Astrocyte of the hippocampus (primary cell): ENCODE results near the gene STXBP2.

Experiments
- DNase-seq: peaks from one replicate; pipeline ENCODE4 v3.0.0; 2011; ENCODE audit warnings: low read depth, low spot score

STXBP2 gene

DNA sequence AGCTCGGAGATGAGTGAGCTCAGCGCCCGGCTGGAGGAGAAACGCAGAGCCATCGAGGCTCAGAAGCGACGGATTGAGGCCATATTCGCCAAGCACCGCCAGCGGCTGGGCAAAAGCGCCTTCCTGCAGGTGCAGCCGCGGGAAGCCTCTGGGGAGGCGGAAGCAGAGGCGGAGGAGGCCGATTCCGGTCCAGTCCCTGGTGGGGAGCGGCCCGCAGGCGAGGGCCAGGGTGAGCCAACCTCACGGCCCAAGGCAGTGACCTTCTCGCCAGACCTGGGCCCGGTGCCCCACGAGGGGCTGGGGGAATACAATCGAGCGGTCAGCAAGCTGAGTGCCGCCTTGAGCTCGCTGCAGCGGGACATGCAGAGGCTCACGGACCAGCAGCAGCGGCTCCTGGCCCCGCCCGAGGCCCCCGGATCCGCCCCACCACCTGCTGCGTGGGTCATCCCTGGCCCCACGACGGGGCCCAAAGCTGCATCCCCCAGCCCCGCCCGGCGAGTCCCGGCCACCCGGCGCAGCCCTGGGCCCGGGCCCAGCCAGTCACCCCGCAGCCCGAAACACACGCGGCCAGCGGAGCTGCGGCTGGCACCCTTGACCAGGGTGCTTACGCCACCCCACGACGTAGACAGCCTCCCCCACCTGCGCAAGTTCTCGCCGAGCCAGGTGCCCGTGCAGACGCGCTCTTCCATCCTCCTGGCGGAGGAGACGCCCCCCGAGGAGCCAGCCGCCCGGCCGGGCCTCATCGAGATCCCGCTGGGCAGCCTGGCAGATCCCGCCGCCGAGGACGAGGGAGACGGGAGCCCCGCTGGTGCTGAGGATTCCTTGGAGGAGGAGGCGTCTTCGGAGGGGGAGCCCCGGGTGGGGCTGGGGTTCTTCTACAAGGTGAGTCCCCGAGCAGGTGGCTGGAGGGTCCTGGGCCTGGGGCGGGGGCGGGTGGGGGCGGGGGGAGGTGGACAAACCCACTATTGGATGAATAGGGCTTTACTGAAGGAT, 24.3 kb upstream of the STXBP2 start:
- no peak for DNase-seq

GRCh38 chr19:7614859-7615741, 21.8 kb upstream of the STXBP2 start:
- DNase-seq, result no peak

- DNase-seq, result no peak
These were observed 19.7 kb upstream of the STXBP2 start for GRCh38 chr19:7617172-7617571.

DNA sequence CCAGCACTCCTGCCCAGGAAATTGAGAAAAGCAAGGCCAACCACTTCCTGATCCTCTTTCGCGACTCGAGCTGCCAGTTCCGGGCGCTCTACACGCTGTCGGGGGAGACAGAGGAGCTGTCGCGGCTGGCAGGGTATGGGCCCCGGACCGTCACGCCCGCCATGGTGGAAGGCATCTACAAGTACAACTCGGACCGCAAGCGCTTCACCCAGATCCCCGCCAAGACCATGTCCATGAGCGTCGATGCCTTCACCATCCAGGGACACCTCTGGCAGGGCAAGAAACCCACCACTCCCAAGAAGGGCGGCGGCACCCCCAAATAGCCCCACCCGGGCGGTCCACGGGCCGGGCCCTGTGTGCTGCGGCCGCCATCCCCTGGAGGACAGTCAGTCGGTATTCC, 19.2 kb upstream of the STXBP2 start:
- no peak for DNase-seq

DNA sequence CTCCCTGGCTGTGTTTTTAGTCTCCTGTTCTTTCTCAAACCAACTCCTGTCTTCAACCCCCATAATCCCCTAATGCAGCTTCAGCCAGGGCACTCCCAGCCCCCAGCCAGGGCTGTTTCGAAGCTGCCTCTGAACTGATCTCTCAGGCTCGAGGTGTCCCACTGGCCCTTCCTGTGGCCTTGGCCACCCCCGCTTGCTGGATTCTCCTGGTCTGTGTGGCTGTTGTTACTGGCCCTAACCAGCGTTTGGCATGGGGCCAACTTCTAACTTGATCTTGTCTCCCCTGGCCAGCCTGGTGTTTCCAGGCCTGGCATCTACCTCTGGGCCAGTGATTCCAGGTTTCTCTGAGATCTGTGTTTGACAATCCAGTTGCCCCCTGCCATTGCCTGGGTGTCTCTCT, 18.6 kb upstream of the STXBP2 start:
- DNase-seq, result no peak

DNA sequence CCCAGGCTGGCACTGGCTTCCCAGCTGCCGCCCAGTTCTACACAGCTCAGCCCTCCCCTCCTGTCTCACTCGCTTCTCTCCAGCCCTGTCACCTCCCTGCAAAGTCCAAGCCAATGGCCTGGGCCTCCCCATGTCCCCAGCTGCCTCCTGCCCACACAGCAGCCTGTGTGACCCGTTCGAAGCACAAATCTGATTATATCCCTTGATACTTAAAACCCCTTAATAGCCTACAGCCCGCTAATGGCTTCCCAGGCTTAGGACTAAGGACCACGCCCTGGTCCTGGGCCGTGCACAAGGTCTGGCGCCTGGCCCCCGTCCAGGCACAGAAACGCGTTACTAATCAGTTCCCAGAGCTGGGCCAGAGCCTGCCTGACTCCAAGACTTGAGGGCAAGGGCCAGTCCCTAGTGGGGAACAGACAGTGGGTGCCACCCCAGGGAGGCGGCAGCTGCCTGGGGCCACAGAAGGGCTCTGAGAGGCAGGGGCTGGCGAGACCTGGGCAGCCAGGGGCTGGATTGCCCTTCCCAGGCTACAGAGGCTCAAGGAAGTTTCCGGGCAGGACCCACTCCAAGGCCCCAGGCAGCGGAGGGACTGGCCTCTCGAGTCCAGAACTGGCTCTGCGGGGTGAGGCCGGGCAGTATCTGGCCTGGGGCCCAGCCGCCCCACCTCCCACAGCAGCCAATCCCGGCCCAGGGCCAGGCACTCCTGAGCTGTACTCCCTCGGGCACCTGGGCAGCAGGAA, 18.0 kb upstream of the STXBP2 start:
- no peak for DNase-seq

- no peak for DNase-seq
These were observed 17.1 kb upstream of the STXBP2 start for GRCh38 chr19:7619671-7620441.

GRCh38 chr19:7620442-7621412, 16.2 kb upstream of the STXBP2 start:
- DNase-seq, result no peak

GRCh38 chr19:7622933-7623685, 13.8 kb upstream of the STXBP2 start:
- no peak for DNase-seq

GRCh38 chr19:7623725-7624603, 12.9 kb upstream of the STXBP2 start:
- no peak for DNase-seq

- no peak for DNase-seq
These were observed 12.1 kb upstream of the STXBP2 start for GRCh38 chr19:7624810-7625209.

- DNase-seq, result no peak
These were observed 11.0 kb upstream of the STXBP2 start for GRCh38 chr19:7625763-7626372.

DNA sequence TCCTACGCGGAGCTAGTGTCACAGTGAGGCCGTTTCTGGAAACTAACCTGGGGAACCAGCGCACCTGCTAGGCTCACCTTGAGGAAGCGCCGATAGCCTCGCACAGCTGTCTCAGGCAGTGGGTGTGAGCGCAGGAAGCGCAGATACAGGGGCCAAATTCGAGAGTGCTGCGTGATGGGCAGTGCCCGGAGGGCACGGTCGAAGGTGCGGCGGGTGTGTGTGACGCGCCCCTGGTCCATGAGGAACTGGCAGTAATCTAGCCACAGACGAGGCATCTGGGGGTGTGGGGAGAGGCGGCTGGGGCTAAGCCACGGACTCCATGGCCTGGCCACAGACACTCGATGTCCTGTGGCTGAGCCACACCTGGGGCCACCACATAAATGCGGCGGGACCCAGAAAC, 9.7 kb upstream of the STXBP2 start:
- no peak for DNase-seq

DNA sequence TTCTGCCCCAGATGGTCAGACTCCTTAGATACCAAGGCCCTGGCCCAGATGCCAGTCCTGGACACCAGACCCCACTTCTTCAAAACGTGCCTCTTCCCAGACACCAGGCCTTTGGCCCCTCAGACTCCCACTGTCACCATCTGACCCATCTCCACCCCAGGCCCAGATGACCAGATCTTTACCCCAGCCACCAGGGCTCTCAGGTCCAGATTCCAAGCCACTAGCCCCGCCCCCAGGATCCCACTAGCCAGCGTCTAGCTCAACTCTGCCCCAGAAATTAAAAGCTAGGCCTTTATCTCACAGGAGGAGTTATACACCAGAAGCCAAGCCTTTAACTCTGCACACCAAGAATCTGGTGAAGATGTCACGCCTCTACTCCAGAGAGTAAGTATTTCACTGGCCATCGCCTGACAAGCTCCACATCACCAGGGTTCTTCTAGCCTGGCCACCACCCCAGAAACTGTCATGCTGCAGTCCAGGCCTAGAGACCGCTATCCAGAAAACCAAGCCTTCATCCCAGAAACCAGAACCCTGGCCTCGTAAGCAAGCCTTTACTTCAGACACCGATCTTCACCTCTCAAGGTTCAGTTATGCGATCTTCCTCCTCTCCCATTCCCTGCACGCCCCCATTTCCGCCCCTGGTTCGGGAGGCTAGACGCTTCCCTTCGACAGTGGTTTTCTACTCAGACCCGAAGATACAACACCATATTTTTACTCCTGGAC, 8.2 kb upstream of the STXBP2 start:
- no peak for DNase-seq

- DNase-seq, result peak; percentile 99
These were observed 7.4 kb upstream of the STXBP2 start, which contains the start of the genes PET100 and XAB2 for GRCh38 chr19:7629347-7630054. Gene PET100 (plus strand): TSS chr19:7629793. CDS start chr19:7629834, 41 bp downstream. Gene XAB2 (minus strand): TSS chr19:7629545. CDS start chr19:7629527, 18 bp downstream.

GRCh38 chr19:7631577-7631976, 5.3 kb upstream of the STXBP2 start:
- no peak for DNase-seq
